IMR-90 (cell line): ENCODE data around the gene RDH12. TPM values are rescaled to one million over a fixed set of nuclear protein-coding genes. Genes with fewer than 3 reads are reported as not detected.
A peak's percentile ranks its signal among the peaks of the same experiment; 100 is the strongest.

Experiments used
- ATAC-seq: fragments of 200-7000 bp; cut with Tn5 transposase; 2 replicates; pipeline ENCODE4 v1.9.1; 2020; ENCODE audit warnings: low read depth, mild to moderate bottlenecking, moderate library complexity
- BruUV-seq: library from RNA; stranded (reverse); fragments of 400-500 nt; replicated peaks from 2 replicates; lab custom pipeline; 2021; lab: Mats Ljungman, UMichigan
- CTCF ChIA-PET: fragments of 300-600 bp; formaldehyde crosslinking; extraction: SDS; loops from one replicate; lab custom pipeline; 2021; ENCODE audit warnings: antibody characterized with exemption; lab: Yijun Ruan, JAX
- POLR2A ChIA-PET: fragments of 300-600 bp; sonication (Branson Sonifier 250); formaldehyde crosslinking; loops from one replicate; lab custom pipeline; 2022; ENCODE audit warnings: antibody characterized with exemption; ENCODE audit not compliant: unreplicated experiment; lab: Charles Lee
- DNase-seq: peaks from one replicate; pipeline ENCODE4 v3.0.0; 2013
- H2AFZ ChIP-seq: replicated peaks from 2 replicates; pipeline ENCODE3; 2013; ENCODE audit warnings: low read length, mild to moderate bottlenecking; ENCODE audit not compliant: poor library complexity
- H2AK5ac ChIP-seq: 2 replicates; pipeline ENCODE4 v1.6.1; 2013; ENCODE audit warnings: low read depth, low read length, inconsistent platforms
- H2AK9ac ChIP-seq: replicated peaks from 2 replicates; pipeline ENCODE3; 2013; ENCODE audit warnings: mild to moderate bottlenecking, low read depth, low read length, moderate library complexity; ENCODE audit not compliant: poor library complexity
- H2BK120ac ChIP-seq: 2 replicates; pipeline ENCODE4 v1.6.1; 2013; ENCODE audit warnings: low read depth, low read length, inconsistent platforms
- H2BK15ac ChIP-seq: 3 replicates; pipeline ENCODE4 v1.6.1; 2013; ENCODE audit warnings: low read depth, low read length, inconsistent platforms
- H2BK20ac ChIP-seq: 2 replicates; pipeline ENCODE4 v1.6.1; 2013; ENCODE audit warnings: low read depth, mild to moderate bottlenecking, inconsistent platforms, low read length, moderate library complexity
- H2BK5ac ChIP-seq: 2 replicates; pipeline ENCODE4 v1.6.1; 2013; ENCODE audit warnings: mild to moderate bottlenecking, low read depth, low read length, inconsistent platforms; ENCODE audit not compliant: poor library complexity, severe bottlenecking
- H3K14ac ChIP-seq: replicated peaks from 2 replicates; pipeline ENCODE4 v1.6.1; 2013; ENCODE audit warnings: low read depth, low read length, inconsistent platforms
- H3K18ac ChIP-seq: 2 replicates; pipeline ENCODE4 v1.6.1; 2013; ENCODE audit warnings: low read depth, low read length, control low read depth
- H3K23ac ChIP-seq: 2 replicates; pipeline ENCODE4 v1.6.1; 2013; ENCODE audit warnings: low read depth, low read length, inconsistent platforms
- H3K27ac ChIP-seq: 2 replicates; pipeline ENCODE4 v1.5.1; 2013; ENCODE audit warnings: mild to moderate bottlenecking, control low read depth, low read length; ENCODE audit not compliant: insufficient read depth
- H3K27me3 ChIP-seq: 2 replicates; pipeline ENCODE4 v1.6.1; 2013; ENCODE audit warnings: low read length; ENCODE audit not compliant: control insufficient read depth, insufficient read depth
- H3K36me3 ChIP-seq: 2 replicates; pipeline ENCODE4 v1.6.1; 2013; ENCODE audit warnings: low read length, mixed read lengths; ENCODE audit not compliant: control insufficient read depth, insufficient read depth
- H3K4ac ChIP-seq: 2 replicates; pipeline ENCODE4 v1.6.1; 2013; ENCODE audit warnings: low read depth, low read length, inconsistent platforms
- H3K4me1 ChIP-seq: 2 replicates; pipeline ENCODE4 v1.6.1; 2013; ENCODE audit warnings: low read length, mixed read lengths; ENCODE audit not compliant: control insufficient read depth, insufficient read depth
- H3K4me2 ChIP-seq: 2 replicates; pipeline ENCODE4 v1.6.1; 2013; ENCODE audit warnings: low read depth, mild to moderate bottlenecking, control low read depth, low read length, moderate library complexity
- H3K4me3 ChIP-seq: 2 replicates; pipeline ENCODE4 v1.5.1; 2013; ENCODE audit warnings: low read depth, mild to moderate bottlenecking, control low read depth, low read length, moderate library complexity; ENCODE audit not compliant: insufficient read depth
- H3K56ac ChIP-seq: 2 replicates; pipeline ENCODE4 v1.6.1; 2013; ENCODE audit warnings: low read length, inconsistent platforms; ENCODE audit not compliant: insufficient read depth; ENCODE audit errors: extremely low read depth
- H3K79me1 ChIP-seq, 2 experiments: 2 replicates each; pipeline ENCODE4 v1.6.1; 2013; ENCODE audit warnings: low read length in 2 of 2, inconsistent platforms in 1 of 2, low read depth in 1 of 2
- H3K9ac ChIP-seq: 2 replicates; pipeline ENCODE4 v1.6.1; 2013; ENCODE audit warnings: low read depth, low read length, control low read depth
- H3K9me1 ChIP-seq: 2 replicates; pipeline ENCODE4 v1.6.1; 2013; ENCODE audit warnings: low read length, inconsistent platforms; ENCODE audit not compliant: insufficient read depth
- H3K9me3 ChIP-seq: 2 replicates; pipeline ENCODE4 v1.6.1; 2013; ENCODE audit warnings: low read length; ENCODE audit not compliant: control insufficient read depth, insufficient read depth
- H4K20me1 ChIP-seq: 2 replicates; pipeline ENCODE4 v1.6.1; 2013; ENCODE audit warnings: low read length, inconsistent platforms; ENCODE audit not compliant: insufficient read depth
- H4K5ac ChIP-seq: 2 replicates; pipeline ENCODE4 v1.6.1; 2013; ENCODE audit warnings: mild to moderate bottlenecking, low read depth, low read length, control low read depth
- H4K8ac ChIP-seq, 2 experiments: 2 replicates each; pipeline ENCODE4 v1.6.1; 2013; ENCODE audit warnings: low read depth in 2 of 2, low read length in 2 of 2, control low read depth in 1 of 2, inconsistent platforms in 1 of 2
- H4K91ac ChIP-seq: 2 replicates; pipeline ENCODE4 v1.6.1; 2013; ENCODE audit warnings: low read depth, low read length, inconsistent platforms; ENCODE audit not compliant: insufficient read depth
- BHLHE40 ChIP-seq: fragments of 150-350 bp; IDR thresholded peaks from 2 replicates; pipeline ENCODE4 v1.6.1; 2016; ENCODE audit warnings: mild to moderate bottlenecking, low read depth, low read length
- CTCF ChIP-seq: conservative IDR thresholded peaks from 2 replicates; pipeline ENCODE4 v1.5.1; 2012; ENCODE audit warnings: mild to moderate bottlenecking, low read depth, low read length, improper control_type of control experiment
- MXI1 ChIP-seq: IDR thresholded peaks from 2 replicates; pipeline ENCODE4 v1.6.1; 2012; ENCODE audit warnings: low read depth, mild to moderate bottlenecking, low read length, moderate library complexity, borderline replicate concordance
- NFE2L2 ChIP-seq: fragments of 150-350 bp; IDR thresholded peaks from 2 replicates; pipeline ENCODE4 v1.6.1; 2016; ENCODE audit warnings: low read depth, mild to moderate bottlenecking, low read length
- RCOR1 ChIP-seq: IDR thresholded peaks from 2 replicates; pipeline ENCODE4 v1.6.1; 2012; ENCODE audit warnings: mild to moderate bottlenecking, low read length, improper control_type of control experiment; ENCODE audit not compliant: insufficient replicate concordance
- WGBS, 2 experiments: methylation state at CpG; one replicate each; pipeline versions ENCODE4 v1.1.5 to v1.1.7; 2013; ENCODE audit warnings: missing lambda C conversion rate in 2 of 2; ENCODE audit not compliant: insufficient read length in 1 of 2; ENCODE audit errors: extremely low coverage in 2 of 2; 5-methylcytosine and 5-hydroxymethylcytosine counted together
- dilution Hi-C: fragments of 300-500 bp; cut with HindIII; formaldehyde crosslinking; loops from one replicate; pipeline ENCODE4 v1.14.3; 2018; ENCODE audit warnings: low sequenced_read_pairs; ENCODE audit not compliant: unreplicated experiment
- in situ Hi-C: fragments of 300-500 bp; cut with MboI; formaldehyde crosslinking; loops from 3 replicates; pipeline ENCODE4 v1.14.3; 2019; ENCODE audit warnings: low sequenced_read_pairs, inconsistent platforms, mixed read lengths
- intact Hi-C: fragments of 100-400 bp; cut with micrococcal nuclease; formaldehyde crosslinking; loops from 2 replicates; pipeline ENCODE4 v1.10.0; 2022
- polyA plus RNA-seq, 3 experiments: library from polyadenylated mRNA; depleted of rRNA; stranded (reverse); fragments of >200 nt; gene quantifications; 2 replicates each; pipeline ENCODE4 v1.2.3, GENCODE V29; 2012; ENCODE audit warnings: low replicate concordance in 1 of 3
- total RNA-seq: library from RNA; depleted of rRNA; stranded (reverse); fragments of >200 nt; gene quantifications from 2 replicates; pipeline ENCODE4 v1.2.3, GENCODE V29; 2012

The RDH12 gene
- total and polyA plus RNA-seq, 2 of the 4 experiments (the other 2 are of a cell fraction): not detected

GRCh38 chr14:67674139-67674479 lies 27.6 kb upstream of the RDH12 start:
- no TSS peak for BruUV-seq
- Histone ChIP-seq H3K4me3 (peak overlapping the region; percentile 78), H2BK20ac (no peak overlapping the region), H4K8ac (peak overlapping the region; percentile 76 to 85; a peak in 2 of 4 replicates), H2BK5ac (peak overlapping the region; percentile 50), H3K23ac (no peak overlapping the region), H3K4me1 (peaks cover 3% of the 10 kb centered on the region; the same call in 1 of the 2 replicates), H3K9me3 (no peaks in the 10 kb centered on the region), H3K9ac (peak overlapping the region; percentile 87), H3K27me3 (no peaks in the 10 kb centered on the region), H3K79me1 (peaks cover 24 to 66% of the 10 kb centered on the region in 2 experiments), H3K56ac (0 out of 2 replicates have a peak overlapping the region, but pooled peaks have one; percentile 7), H4K91ac (peak overlapping the region; percentile 56; the same call in 1 of the 2 replicates), H3K18ac (no peak overlapping the region), H3K14ac (no peak overlapping the region; the same call in 1 of the 2 replicates), H2BK15ac (no peak overlapping the region), H3K4ac (no peak overlapping the region), H2AK5ac (no peak overlapping the region), H2BK120ac (no peak overlapping the region), H4K20me1 (peaks cover 29% of the 10 kb centered on the region), H4K5ac (peak overlapping the region; percentile 13; the same call in 1 of the 2 replicates), H3K4me2 (peak overlapping the region; percentile 92), H3K27ac (peak overlapping the region; percentile 97), H2AFZ (peak overlapping the region; percentile 100), H3K9me1 (peaks cover 12% of the 10 kb centered on the region), H3K36me3 (peaks cover 7% of the 10 kb centered on the region), H2AK9ac (peak overlapping the region; percentile 70)
- ATAC-seq (peak; percentile 82), DNase-seq (peak; percentile 45)
- POLR2A ChIA-PET: no interaction called here
- CTCF ChIA-PET: interaction anchor here (1.1 kb wide), 2 partner anchors 10 to 31 kb away, joined by 4 to 7 read pairs; no protein-coding TSS in a partner anchor
- in situ Hi-C loops: no loop called here
- WGBS, 2 experiments: 0% methylated on average over 4 of the region's 25 CpGs; no CpG with 5 or more reads in 1 of the 2 experiments
- dilution Hi-C loops: no loop called here
- intact Hi-C loops: no loop called here
- TF ChIP-seq RCOR1: no peak
- TF ChIP-seq CTCF: 0 out of 2 replicates have a peak, but pooled peaks have one; percentile 10
- no peak for TF ChIP-seq BHLHE40
- TF ChIP-seq NFE2L2: no peak
- peak; percentile 42; the same call in 1 of the 2 replicates for TF ChIP-seq MXI1
